GM19452 (cell line): Measurements from ENCODE around the gene UPK3A.
"Not testable (repeated sequence)": the region's sequence is repeated elsewhere in the genome, so short reads cannot be mapped to it uniquely, and the experiment has no call there.

Experiments
- ATAC-seq: cut with Tn5 transposase; IDR thresholded peaks from one replicate; pipeline ENCODE4 v1.9.1; 2021; ENCODE audit not compliant: unreplicated experiment

The UPK3A gene

DNA sequence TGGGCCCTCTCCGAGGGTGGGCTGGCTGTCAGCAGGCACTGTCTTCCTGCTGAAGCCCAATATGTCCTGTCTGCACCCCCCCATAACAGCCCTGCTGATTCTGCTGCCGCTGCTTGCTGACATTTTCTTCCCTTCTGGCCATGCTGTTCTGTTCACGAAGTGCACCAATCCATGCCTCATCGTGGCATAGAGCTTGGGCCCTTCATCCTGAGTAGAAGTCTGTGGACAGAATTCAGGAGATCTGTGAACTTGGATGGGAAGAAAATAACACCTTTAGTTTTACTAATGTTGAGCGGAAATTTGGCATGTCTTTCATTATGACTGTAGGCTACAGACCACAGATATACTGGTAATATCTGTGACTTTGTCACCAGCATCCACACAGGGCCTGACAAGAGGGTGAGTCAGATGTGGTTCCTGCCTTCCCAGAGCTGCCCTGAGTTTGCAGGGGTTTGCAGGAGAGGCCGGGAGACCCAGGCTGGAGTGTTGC lies 29.9 kb upstream of the UPK3A start:
- peak; percentile 74 for ATAC-seq

- not testable (repeated sequence) for ATAC-seq
Observed at GRCh38 chr22:45257941-45258340, 26.8 kb upstream of the UPK3A start.

GRCh38 chr22:45259754-45260394 lies 24.9 kb upstream of the UPK3A start:
- ATAC-seq = no peak

DNA sequence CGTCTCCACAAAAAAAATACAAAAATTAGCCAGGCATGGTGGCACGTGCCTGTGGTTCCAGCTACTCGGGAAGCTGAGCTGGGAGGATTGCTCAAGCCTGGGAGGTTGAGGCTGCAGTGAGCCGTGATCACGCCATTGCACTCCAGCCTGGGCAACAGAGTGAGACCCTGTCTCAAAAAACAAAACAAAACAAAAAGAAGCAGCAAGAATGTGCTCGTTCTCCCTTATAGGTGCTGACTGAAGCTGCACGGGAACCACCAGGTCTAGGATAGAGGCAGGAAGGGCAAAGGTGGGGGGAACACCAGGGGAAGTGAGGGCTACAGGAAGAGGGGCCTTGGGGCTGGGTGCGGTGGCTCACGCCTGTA lies 24.4 kb upstream of the UPK3A start:
- ATAC-seq = not testable (repeated sequence)

DNA sequence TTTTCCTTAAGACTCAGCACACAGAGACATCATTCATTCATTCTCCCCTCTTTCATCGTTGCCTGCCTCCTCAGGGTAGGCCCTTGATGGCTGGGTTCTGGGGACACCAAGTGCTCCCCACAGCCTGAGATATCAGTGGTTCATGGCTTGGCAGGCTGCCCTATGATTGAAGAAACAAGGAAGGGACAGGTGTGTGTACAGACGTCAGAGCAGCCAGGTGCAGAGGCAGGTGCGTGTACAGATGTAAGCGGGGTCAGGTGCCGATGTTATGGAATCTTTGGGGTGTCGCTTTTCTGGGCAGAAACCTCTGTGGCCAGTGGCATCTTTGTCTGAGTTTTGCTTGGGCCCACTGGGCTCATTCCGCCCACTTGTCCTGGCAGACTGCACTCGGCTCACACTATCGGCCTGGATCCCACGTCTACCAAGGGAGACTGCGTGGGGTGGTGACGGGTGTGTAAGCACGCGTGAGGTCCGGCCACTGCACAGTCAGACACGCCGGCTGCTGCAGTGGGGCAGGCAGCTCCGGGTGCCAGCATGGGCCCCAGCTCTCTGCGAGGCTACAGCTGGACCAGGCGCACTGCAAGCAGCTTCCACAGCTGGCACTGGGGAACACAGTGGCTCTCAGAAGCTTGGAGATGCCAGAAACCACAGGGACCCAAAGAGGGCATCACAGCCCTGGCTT lies 23.2 kb upstream of the UPK3A start:
- no peak for ATAC-seq

DNA sequence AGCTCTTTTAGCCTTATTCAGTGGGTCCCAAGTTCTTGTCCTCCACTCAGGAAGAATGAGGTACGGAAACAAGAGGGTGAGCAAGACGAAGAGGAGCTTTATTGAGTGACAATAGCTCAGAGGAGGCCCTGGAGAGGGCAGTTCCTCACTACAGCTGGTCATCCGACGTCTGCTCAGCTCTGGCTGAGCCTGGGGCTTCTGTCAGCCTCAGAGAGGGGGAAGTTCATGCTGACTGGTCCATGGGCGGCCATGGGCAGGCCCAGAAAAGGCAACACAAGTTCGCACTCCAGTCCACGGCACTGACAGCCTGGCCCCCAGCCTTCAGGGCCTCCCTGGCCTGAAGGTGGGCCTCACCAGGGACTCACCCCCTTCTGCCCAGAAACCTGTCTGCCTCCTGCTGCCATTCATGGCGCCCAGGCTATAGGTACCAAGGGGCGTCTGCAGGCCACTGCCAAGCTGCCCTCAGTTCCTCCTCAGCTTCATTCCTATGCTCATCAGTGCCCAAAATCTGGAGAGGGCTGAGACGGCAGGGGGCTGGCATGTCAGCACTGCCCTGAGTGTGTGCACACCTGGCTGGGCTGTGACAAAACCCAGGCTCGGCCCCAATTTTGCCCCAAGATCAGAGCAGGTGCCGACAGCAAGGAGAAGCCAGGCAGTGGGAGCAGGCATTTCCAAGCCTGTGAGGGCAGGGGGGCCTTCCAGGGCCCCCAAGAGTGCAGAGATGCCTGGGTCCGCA lies 22.4 kb upstream of the UPK3A start:
- no peak for ATAC-seq

DNA sequence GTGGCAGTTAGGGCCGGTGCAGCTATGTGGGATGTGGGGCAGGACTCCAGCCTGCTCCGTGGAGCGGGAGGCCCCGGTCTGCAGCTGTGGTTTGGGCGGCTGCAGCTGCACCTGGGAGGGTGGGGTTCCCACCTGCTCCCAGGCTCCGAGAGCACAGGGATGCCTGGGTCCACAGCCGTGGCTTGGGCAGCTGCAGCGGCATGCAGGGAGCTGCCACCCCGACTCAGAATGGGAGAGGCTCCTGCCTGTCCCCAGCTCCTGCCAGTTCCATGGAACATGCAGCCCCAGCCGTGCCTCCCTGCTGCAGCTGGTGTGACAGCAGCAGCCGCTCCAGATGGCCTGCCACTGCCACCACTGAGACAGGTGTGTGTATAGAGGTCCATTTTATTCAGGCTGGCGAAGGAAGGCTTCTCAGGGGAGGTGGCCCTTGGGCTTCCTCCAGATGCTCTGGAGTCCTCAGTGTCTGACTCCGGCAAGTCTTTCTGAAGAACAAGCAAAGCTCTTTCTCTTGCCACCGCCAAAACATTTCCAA lies 21.8 kb upstream of the UPK3A start:
- peak; percentile 40 for ATAC-seq

DNA sequence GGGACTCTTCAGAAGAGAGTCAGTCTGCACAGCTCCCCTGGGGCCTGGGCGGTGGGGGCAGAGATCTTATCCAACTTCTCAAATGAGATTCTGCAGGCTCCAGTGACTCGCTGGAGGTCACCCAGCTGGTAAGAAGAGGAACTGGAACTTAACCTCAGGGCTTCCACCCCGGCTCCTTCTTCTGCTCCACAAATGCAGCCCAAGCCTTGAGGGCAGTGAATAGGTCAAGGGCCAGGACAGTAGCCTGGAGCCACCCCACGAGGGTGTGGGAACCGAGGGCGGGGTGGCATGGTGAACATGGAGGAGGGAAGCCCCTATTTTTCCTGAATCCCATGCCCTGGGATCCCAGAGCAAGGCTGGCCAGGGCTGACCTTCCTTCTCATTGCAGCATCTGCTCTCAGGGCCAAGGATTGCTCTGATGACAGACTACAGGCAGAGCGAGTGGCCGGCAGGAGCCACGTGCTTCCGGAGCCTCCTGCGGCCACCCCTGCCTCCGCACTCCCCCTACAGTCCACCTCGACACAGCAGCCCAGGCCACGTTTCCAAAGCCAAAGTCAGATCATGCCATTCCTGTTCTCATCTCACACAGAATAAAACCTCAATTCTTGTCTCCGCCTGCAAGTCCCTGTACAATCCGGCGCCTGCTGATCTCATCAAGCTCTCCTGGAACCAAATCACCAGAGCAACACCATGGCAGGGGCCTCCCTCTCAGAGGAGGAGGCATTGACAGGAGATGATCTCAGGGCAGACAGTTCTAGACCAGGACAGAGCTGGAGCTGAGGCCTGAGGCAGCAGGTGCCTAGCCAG lies 21.1 kb upstream of the UPK3A start:
- ATAC-seq = peak; percentile 79

- no peak for ATAC-seq
Observed at GRCh38 chr22:45265535-45265934, 19.2 kb upstream of the UPK3A start.

DNA sequence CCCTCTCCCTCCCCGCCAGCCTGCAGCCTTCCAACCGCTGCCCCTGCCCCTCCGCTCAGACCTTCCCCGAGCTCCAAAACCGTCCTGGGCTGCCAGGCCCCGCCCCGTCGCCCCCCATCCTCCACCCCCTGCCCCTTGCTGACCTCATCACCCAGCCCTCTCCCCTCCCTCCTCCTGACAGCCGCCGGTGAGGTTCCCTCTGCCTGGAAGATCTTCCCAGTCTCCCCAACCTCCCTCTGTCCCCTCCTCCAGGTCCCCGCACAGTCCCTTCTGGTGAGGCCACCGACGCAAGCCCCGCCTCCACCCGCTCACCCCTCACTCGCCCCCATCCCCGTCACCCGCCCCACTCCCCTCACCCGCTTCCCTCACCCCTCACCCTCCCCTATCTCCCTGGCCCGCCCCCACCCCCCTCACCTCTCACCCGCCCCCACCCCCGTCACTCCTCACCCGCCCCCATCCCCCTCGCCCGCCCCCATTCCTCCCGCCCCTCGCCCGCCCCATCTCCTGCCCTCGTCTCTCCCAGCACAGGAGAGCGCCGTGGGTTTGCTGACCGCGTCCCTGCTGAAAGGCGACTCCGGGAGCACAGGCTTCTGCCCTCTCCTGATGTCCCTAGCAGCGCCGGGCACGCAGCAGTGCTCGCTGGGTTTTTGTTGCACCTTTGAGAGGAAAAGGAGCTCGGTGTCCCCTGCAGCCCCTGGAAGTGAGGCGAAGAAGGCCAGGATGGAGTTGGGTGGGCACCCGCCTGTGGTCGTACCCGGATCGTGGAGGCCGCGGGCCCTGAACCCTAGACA lies 16.4 kb upstream of the UPK3A start:
- no peak for ATAC-seq

- ATAC-seq = no peak
Observed at GRCh38 chr22:45268958-45269844, 15.5 kb upstream of the UPK3A start.

DNA sequence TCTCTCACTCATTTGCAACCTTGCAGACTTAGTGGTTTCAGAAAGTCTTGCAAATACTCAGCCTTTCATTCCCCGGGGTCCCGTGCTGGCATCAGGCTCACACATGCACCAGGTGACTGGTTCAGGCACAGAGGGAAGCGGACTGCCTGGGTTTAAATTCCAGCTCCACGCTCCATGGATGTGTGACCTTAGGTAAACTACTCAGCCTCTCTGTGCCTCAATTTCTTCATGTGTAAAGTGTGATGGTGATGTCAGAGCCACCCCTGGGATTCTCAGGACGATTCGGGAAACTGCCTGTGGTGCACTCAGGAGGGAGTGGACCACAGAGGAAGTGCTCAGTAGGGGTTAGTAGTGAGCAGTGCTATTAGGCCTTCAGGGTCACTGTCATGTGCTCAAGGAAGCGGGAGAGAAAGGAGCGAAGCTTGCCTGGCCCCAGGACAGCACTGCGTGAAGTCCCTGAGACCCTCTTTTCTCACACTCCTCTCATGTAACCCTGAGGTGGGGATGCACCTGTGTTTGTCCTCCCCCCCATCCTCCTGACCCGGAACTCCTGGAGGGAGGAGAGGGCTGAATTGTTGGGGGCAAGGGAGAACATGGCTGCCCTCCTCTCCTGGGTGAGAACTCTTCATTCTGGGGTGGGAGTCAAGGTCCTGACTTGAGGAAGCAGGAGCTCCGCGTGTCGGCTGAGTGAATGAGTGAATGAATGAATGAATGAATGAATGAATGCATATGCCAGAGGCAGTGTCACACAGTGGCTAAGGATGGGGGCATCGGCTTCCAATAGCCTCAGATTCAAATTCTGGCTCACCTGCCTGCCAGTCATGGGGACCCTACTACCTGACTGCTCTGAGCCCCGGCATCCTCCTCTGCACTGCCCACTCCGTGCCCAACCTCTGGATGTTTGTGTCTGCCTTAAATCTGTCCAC lies 14.4 kb upstream of the UPK3A start:
- ATAC-seq = no peak

GRCh38 chr22:45271667-45272201 lies 13.0 kb upstream of the UPK3A start:
- ATAC-seq = no peak

DNA sequence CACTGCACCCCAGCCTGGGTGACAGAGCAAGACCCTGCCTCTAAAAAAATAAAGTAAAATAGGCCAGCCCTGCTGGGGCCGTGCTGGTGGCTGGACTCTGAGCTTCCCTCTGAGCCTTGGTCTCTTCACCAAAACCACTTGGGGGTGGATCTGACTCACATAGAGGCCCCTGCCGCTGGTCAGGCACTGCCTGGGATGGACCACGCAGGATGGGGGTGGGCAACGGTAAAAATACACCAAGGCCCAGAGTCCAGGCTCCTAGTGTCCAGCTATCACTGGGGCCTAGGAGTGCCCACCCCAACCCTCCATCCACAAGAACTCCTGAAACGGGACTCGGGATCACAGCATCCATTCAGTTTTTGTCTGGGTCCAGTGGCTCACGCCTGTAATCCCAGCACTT lies 12.3 kb upstream of the UPK3A start:
- no peak for ATAC-seq

DNA sequence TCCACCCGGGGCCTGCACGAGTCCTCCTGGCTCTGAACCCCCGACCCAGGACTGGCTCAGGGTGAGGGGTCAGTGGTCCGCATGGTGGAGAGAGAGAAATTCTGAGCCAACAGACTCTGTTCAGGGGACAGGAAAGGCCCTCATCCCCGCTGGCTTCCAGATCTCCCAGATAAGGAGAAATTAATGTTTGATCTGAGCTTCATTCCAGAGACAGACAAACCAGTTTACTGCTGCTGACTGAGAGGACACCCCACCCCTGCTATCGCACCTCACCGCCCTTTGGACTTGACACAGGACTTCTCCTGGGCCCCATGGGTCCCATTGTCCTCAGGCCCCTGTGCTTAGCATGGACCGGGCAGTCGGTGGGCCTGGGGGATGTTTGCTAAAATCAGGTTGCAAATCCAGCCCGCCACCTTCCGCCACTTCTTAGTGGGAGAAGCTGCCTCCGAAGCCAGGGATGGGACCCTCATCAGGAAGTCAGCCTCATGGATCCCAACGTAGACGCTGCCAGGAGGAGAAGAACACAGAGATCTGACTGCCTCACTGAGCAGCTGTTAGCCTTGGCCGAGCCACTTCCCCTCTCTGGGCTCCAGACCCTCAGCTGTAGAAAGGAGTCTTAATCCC lies 11.2 kb upstream of the UPK3A start:
- ATAC-seq = no peak

GRCh38 chr22:45276507-45277105 lies 8.1 kb upstream of the UPK3A start:
- ATAC-seq = no peak

GRCh38 chr22:45277720-45278119 lies 7.0 kb upstream of the UPK3A start:
- ATAC-seq = not testable (repeated sequence)
